ENCODE results near the gene OR10A2. TPM values are rescaled to one million over a fixed set of nuclear protein-coding genes. Genes with fewer than 3 reads are reported as not detected.

The OR10A2 gene
- total RNA-seq, 4 donors from 2014 or later, result not detected

GRCh38 chr11:6919698-6920097, 56.8 kb downstream of the OR10A2 start:
- no peak overlapping the region for H3K27ac ChIP-seq
- TF ChIP-seq POLR2A (IDR thresholded peaks at IDR 0.05) (no peak), CTCF (IDR thresholded peaks at IDR 0.05) (no peak)
- no peaks in the 10 kb centered on the region for H3K4me1 ChIP-seq
- intact Hi-C loops (cut with DNase I; ENCODE audit: low total_unique reads), result no loop called here
- no peaks in the 10 kb centered on the region for H3K36me3 ChIP-seq
- DNase-seq, result no peak
- no peaks in the 10 kb centered on the region for H3K9me3 ChIP-seq
- H3K4me3 ChIP-seq, result no peak overlapping the region
- H3K27me3 ChIP-seq, result no peaks in the 10 kb centered on the region

GRCh38 chr11:6920702-6921101, 57.8 kb downstream of the OR10A2 start, which contains the start of gene OR2D3:
Gene OR2D3 (plus strand): TSS chr11:6921002. CDS start chr11:6921002, 0 bp downstream.
- TF ChIP-seq CTCF (IDR thresholded peaks at IDR 0.05) (no peak), POLR2A (IDR thresholded peaks at IDR 0.05) (no peak)
- Histone ChIP-seq H3K4me3 (no peak within 1 kb of the TSS), H3K36me3 (no peaks in the 10 kb centered on the region), H3K9me3 (no peaks in the 10 kb centered on the region), H3K27me3 (no peaks in the 10 kb centered on the region), H3K27ac (no peak within 1 kb of the TSS), H3K4me1 (no peaks in the 10 kb centered on the region)
- intact Hi-C loops (cut with DNase I; ENCODE audit: low total_unique reads), result no loop called here
- DNase-seq, result no peak

Other genes starting within 250 kb of the OR10A2 start
- 10 to 100 TPM; 27.1 to 74.9 (median 40.7) TPM for gene TPP1, start 243.6 kb upstream of the OR10A2 start, total RNA-seq
- gene DCHS1, start 207.2 kb upstream of the OR10A2 start, total RNA-seq, result 100 to 1,000 TPM in 1 of 4 donors, 10 to 100 TPM in 3; 26.8 to 125 (median 73.6) TPM
- gene MRPL17, start 179.7 kb upstream of the OR10A2 start, total RNA-seq, result 100 to 1,000 TPM in 1 of 4 donors, 10 to 100 TPM in 3; 30.6 to 452 (median 55.0) TPM
- gene OR2AG2, start 91.1 kb upstream of the OR10A2 start, total RNA-seq, result under 1 TPM in 2 of 4 donors, not detected in 2; 0.09 to 0.14 TPM
- gene OR2AG1, start 80.0 kb upstream of the OR10A2 start, total RNA-seq, result not detected
- gene OR6A2, start 63.4 kb upstream of the OR10A2 start, total RNA-seq, result 1 to 10 TPM in 1 of 4 donors, under 1 TPM in 1, not detected in 2; 0.40 to 1.0 TPM
- not detected for gene OR10A5, start 17.4 kb upstream of the OR10A2 start, total RNA-seq
- gene OR10A4, start 13.6 kb downstream of the OR10A2 start, total RNA-seq, result not detected
- gene OR2D2, start 29.4 kb downstream of the OR10A2 start, total RNA-seq, result under 1 TPM in 1 of 4 donors, not detected in 3; 0.28 TPM
- gene OR2D3, start 57.9 kb downstream of the OR10A2 start, total RNA-seq, result not detected
- gene ZNF215, start 63.4 kb downstream of the OR10A2 start, total RNA-seq, result 1 to 10 TPM in 2 of 4 donors, under 1 TPM in 2; 0.77 to 3.2 (median 1.9) TPM
- 10 to 100 TPM in 1 of 4 donors, 1 to 10 TPM in 3; 2.9 to 23.8 (median 4.7) TPM for gene ZNF214, start 157.3 kb downstream of the OR10A2 start, total RNA-seq
- gene NLRP14, start 157.4 kb downstream of the OR10A2 start, total RNA-seq, result under 1 TPM in 2 of 4 donors, not detected in 2; 0.24 to 0.35 TPM
- gene RBMXL2, start 225.9 kb downstream of the OR10A2 start, total RNA-seq, result under 1 TPM in 1 of 4 donors, not detected in 3; 0.14 TPM

All from uterus (tissue), 4 donors.